ENCODE data around the gene GLS2.
"Not testable (repeated sequence)": the region's sequence is repeated elsewhere in the genome, so short reads cannot be mapped to it uniquely, and the experiment has no call there.

GLS2 gene

GRCh38 chr12:56488041-56488955, at the start of gene GLS2:
GLS2 (minus strand) TSS chr12:56488161; CDS start chr12:56488118, 43 bp downstream.
- DNase-seq, result peak; percentile 80

- DNase-seq, result no peak
Observed at GRCh38 chr12:56537546-56537945, 49.6 kb upstream of the GLS2 start.

DNA sequence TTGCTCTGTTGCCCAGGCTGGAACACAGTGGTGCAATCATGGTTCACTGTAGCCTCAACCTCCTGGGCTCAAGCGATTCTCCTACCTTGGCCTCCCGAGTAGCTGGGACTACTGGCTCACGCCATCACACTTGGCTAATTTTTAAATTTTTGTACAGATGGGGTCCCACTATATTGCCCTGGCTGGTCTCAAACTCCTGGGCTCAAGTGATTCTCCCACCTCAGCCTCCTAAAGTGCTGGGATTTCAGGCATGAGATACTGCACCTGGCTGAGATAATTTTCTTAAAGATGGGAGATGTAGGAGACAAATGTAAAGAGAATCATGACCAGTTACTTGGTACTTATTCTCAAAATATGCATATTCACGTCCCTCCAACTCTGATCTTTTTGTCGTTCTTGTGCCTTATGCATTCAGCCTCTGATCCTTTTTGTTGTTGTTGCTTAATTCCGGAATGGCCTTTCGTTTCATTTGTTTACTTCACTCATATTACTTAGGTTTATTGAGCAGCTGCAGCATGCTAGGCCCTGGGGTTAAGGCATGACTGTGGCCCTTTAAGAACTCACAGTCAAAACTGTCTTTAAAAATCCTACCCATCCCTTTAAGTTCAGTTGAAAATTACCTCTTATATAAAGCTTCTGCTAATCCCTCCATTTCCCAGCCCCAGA, 42.6 kb upstream of the GLS2 start:
- no peak for DNase-seq

GRCh38 chr12:56529656-56530055, 41.7 kb upstream of the GLS2 start:
- DNase-seq, result no peak

GRCh38 chr12:56528846-56529245, 40.9 kb upstream of the GLS2 start:
- DNase-seq, result peak; percentile 25

DNA sequence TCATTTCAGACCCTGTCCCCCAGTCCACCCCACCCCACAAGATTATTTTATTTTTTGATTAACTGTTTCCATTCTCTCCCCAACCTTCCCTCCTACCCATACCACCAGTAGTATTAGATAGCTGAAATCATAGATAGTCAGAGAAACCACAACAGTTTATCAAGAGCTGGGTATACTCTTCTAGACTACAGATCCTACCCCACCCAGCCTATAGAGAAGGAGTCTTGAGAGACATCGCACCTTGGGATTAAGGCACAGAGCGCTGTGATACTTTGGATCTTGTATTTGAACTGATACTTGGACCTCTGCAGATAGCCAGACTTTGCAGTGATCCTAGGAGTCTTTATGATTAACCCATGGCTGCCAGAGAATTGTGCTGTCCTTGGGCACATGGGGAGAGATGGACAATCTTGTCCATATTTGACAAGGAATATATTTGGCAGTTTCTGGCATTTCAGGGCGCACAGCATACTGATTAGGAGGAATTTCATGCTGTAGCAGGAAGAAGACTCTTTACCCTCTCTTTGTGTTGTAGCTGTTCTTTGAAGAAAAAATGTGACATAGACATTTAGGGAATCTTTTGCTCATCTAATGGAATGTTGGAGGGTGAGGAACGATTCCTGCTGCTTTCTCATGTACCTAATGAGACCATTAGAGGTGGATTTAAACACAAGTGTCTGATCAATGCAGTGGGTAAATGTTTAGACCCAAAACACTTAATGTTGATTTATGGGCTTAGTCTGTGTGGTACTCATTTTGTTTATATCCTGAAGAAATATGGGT, 34.6 kb upstream of the GLS2 start:
- peak; percentile 47 for DNase-seq

- peak; percentile 94 for DNase-seq
Observed at GRCh38 chr12:56521590-56522371, 33.8 kb upstream of the GLS2 start, which contains the start of gene RBMS2. RBMS2 (plus strand) TSS chr12:56521820; CDS start chr12:56522024, 204 bp downstream.

DNA sequence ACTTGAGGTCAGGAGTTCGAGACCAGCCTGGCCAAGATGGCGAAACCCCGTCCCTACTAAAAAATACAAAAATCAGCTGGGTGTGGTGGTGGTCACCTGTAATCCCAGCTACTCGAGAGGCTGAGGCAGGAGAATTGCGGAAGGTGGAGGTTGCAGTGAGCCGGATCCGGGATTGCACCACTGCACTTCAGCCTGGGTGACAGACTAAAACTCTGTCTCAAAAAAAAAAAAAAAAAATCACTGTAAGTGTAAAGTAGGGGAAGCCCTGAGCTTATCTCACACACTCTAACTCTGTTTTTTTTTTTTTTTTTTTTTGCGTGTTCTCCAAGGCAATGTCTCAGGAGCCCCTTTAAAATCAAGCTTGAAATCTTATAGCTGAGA, 33.2 kb upstream of the GLS2 start:
- no peak for DNase-seq

DNA sequence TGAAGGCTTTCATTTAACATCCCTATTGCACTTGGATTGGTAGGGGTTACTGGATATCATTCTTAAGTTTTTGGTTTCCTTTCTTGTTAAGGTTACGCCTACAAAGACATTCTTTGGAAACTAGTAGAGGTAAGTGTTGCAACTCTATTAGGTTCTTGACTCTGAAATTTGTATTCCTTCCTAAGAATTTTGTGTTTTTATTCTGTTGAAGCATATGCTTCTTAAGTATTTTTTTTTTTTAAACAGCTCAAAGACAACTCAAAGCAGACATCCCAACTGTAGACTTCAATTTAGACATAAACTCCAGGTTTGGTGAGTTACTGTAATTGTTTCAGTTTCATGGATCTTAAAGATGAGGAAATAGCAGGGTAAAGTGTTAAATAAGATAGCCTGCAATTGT, 32.5 kb upstream of the GLS2 start:
- DNase-seq, result no peak

GRCh38 chr12:56520048-56520447, 32.1 kb upstream of the GLS2 start:
- peak; percentile 36 for DNase-seq

DNA sequence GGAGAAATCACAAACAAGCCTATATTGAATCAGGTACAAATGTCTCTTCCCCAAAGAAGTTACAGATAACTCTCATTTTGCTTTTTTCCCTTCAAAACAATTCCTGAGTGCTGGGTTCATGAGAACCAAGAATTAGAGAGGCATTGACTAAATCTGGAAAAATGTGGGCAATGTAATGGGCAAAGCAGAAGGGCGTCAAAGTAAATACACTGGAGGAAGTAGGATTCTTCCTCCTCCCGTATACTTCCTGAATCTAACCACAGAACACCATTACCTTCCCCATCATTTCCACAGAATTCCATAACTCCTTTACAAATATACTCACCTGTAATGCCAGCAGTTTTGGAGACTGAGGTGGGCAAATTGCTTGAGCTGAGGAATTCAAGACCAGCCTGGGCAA, 30.6 kb upstream of the GLS2 start:
- peak; percentile 75 for DNase-seq

DNA sequence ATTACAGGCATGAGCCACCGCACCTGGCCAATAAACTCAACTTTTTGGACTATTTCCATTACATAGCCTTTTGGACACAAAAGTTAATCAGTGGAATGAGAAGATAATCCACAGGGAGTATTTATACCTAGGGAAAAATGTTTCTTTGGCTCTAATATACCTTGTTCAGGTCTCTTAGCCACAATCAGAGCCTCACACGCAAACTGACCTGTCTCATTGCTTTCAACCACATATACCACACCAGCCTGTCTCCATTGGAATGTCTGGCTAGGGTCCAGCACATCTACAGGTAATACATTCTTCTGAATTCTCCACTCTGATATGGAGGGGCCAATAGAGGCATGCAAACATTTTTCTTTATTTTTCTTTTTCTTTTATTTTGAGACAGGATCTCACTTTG, 29.9 kb upstream of the GLS2 start:
- no peak for DNase-seq

- not testable (repeated sequence) for DNase-seq
Observed at GRCh38 chr12:56514014-56514318, 26.0 kb upstream of the GLS2 start.

GRCh38 chr12:56510786-56511185, 22.8 kb upstream of the GLS2 start:
- no peak for DNase-seq

DNA sequence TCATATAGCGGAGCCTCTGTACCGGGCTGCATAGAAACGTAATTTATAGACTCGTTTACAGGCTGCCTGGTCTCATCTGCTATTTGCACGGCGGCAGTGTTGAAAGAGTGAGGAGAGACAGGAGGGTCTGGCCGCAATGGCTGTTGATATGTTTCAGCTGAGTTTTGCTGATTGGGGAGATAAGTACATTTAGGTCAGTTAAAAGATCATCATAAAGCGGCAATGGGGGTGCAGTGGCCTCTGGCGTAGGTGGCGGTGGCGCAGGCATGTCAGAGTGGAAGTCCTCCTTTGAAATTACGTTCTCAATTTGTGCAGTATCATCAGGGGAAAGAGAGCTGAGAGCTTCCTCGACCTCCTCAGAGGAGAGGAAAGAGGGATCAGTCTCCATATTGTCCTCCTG, 11.9 kb upstream of the GLS2 start:
- not testable (repeated sequence) for DNase-seq

DNA sequence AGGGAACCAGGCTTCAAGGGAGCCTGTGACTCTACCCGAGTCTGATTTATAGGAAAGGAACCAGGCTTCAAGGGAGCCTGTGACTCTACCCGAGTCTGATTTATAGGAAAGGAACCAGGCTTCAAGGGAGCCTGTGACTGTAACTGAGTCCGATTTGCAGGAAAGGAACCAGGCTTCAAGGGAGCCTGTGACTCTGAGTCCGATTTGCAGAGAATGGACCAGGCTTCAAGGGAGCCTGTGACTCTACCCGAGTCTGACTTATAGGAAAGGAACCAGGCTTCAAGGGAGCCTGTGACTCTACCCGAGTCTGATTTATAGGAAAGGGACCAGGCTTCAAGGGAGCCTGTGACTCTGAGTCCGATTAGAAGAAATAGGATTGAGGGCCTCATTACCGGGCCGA, 11.5 kb upstream of the GLS2 start:
- DNase-seq, result not testable (repeated sequence)

- not testable (repeated sequence) for DNase-seq
Observed at GRCh38 chr12:56498126-56498902, 10.4 kb upstream of the GLS2 start.

- peak; percentile 48 for DNase-seq
Observed at GRCh38 chr12:56496704-56497103, 8.7 kb upstream of the GLS2 start.

GRCh38 chr12:56494481-56494880, 6.5 kb upstream of the GLS2 start:
- not testable (repeated sequence) for DNase-seq

DNA sequence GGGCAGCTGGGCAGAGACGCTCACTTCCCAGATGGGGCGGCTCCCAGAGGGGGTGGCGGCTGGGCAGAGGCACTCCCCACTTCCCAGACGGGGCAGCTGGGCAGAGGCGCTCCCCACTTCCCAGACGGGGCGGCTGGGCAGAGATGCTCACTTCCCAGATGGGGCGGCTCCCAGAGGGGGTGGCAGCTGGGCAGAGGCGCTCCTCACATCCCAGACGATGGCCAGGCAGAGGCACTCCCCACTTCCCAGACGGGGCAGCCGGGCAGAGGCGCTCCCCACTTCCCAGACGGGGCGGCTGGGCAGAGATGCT, 6.1 kb upstream of the GLS2 start:
- DNase-seq, result not testable (repeated sequence)

DNA sequence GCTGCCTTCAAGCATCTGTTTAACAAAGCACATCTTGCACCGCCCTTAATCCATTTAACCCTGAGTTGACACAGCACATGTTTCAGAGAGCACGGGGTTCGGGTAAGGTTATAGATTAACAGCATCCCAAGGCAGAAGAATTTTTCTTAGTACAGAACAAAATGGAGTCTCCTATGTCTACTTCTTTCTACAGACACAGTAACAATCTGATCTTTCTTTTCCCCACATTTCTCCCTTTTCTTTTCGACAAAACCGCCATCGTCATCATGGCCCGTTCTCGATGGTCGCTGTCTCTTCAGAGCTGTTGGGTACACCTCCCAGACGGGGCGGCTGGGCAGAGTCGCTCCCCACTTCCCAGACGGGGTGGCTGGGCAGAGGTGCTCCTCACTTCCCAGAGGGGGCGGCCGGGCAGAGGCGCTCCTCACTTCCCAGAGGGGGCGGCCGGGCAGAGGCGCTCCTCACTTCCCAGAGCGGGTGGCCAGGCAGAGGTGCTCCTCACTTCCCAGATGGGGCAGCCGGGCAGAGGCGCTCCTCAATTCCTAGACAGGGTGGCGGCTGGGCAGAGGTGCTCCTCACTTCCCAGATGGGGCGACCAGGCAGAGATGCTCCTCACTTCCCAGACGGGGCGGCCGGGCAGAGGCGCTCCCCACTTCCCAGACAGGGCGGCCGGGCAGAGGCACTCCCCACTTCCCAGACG, 5.6 kb upstream of the GLS2 start:
- DNase-seq, result not testable (repeated sequence)

Measured in EL (cell line).